Skeletal muscle satellite cell (primary cell): ENCODE data around the gene TMEM233.
A peak's percentile ranks its signal among the peaks of the same experiment; 100 is the strongest.

Experiments used
- H3K27me3 ChIP-seq: 2 replicates; pipeline ENCODE4 v1.7.0; 2013; ENCODE audit warnings: low read length; ENCODE audit not compliant: control insufficient read depth, insufficient read depth
- H3K36me3 ChIP-seq: 2 replicates; pipeline ENCODE4 v1.7.0; 2013; ENCODE audit warnings: mild to moderate bottlenecking, control low read depth, low read length; ENCODE audit not compliant: insufficient read depth
- H3K4me1 ChIP-seq: 2 replicates; pipeline ENCODE4 v1.7.0; 2013; ENCODE audit warnings: low read length; ENCODE audit not compliant: control insufficient read depth, insufficient read depth
- H3K4me2 ChIP-seq: 2 replicates; pipeline ENCODE4 v1.7.0; 2013; ENCODE audit warnings: mild to moderate bottlenecking, low read length
- H3K4me3 ChIP-seq: 2 replicates; pipeline ENCODE4 v1.7.0; 2013; ENCODE audit warnings: low read length
- H3K9ac ChIP-seq: 2 replicates; pipeline ENCODE4 v1.7.0; 2013; ENCODE audit warnings: mild to moderate bottlenecking, low read depth, low read length, moderate library complexity
- H3K9me3 ChIP-seq: replicated peaks from 2 replicates; pipeline ENCODE4 v1.7.0; 2013; ENCODE audit warnings: mild to moderate bottlenecking, control low read depth, low read length

Gene TMEM233

DNA sequence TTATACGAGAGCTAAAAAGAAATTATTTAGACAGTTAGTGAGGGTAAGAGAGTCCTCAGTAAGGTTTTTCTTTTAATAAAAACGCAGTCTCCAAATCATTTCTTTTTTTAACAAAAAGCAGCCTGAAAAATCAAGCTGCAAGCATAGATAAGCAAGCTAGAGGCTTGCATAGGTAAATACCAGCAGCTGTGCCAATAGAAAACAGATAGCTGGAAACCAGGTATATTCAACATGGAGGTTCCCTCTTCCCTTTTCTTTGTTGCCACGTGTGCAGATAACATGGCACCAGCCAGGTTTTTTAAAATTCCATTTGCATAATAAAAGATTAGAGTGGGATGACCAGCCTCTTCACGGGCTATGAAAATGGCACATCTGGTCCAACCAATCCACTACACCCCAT lies 68.3 kb downstream of the TMEM233 start:
- Histone ChIP-seq H3K9ac (no peak overlapping the region), H3K4me3 (no peak overlapping the region), H3K4me2 (no peak overlapping the region), H3K36me3 (no peaks in the 10 kb centered on the region), H3K4me1 (peaks cover 2% of the 10 kb centered on the region), H3K27me3 (no peaks in the 10 kb centered on the region), H3K9me3 (no peaks in the 10 kb centered on the region)

DNA sequence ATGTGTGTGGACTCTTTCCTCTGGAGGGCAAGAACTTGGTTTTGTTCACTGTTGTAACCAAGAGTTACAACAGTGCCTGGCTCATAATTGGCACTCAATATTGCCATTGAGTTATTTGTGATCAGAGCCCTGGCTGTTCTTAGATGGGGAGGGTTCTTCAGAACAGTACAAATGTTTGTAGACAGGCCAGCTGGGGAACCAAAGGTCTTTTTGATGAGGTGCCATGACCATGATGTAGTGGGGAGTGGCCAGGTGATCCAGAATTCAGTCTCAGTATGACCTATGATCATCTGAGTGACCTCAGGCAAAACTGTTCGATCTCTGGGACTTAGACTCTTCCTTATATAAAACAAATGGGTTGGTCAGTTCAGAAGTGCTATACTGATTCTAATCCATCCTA lies 71.1 kb downstream of the TMEM233 start:
- Histone ChIP-seq H3K4me3 (no peak overlapping the region), H3K4me1 (peaks cover 13% of the 10 kb centered on the region), H3K27me3 (no peaks in the 10 kb centered on the region), H3K4me2 (no peak overlapping the region), H3K9me3 (no peaks in the 10 kb centered on the region), H3K9ac (no peak overlapping the region), H3K36me3 (no peaks in the 10 kb centered on the region)

DNA sequence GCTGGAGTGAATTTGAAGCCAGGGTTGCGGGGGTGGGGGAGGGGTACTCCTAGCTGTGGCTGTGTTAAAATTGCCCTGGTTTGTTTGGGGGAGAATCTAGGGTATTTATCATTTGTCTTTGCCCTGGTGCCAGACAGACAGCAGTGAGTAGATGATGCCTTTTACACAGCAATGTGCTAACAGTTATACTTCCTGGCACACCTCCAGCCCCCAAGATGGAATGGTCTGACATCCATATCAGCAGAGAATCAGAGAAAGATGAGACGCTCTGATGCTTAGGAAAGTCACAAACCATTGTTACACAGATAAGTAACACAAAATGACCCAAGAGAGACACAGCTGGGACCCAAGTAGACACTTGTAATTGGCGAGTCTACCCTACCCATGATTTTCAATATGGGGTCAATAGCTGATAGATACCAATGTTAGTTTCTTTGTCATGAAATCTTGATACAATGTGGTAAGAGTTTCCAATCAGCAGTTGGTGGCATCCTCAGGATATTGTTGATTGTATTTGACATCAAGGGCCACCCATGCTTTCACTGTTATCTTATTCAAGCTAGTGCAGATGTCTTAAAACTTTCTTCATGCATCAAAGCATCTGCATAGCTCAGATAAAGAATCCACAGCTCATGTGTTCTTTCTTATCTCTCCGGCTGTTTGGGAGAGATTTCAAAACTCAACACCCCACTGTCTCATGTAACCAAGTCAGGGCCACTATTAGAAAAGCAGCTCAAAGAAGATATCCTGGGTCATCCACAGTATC lies 71.8 kb downstream of the TMEM233 start:
- Histone ChIP-seq H3K9me3 (no peaks in the 10 kb centered on the region), H3K9ac (no peak overlapping the region)

DNA sequence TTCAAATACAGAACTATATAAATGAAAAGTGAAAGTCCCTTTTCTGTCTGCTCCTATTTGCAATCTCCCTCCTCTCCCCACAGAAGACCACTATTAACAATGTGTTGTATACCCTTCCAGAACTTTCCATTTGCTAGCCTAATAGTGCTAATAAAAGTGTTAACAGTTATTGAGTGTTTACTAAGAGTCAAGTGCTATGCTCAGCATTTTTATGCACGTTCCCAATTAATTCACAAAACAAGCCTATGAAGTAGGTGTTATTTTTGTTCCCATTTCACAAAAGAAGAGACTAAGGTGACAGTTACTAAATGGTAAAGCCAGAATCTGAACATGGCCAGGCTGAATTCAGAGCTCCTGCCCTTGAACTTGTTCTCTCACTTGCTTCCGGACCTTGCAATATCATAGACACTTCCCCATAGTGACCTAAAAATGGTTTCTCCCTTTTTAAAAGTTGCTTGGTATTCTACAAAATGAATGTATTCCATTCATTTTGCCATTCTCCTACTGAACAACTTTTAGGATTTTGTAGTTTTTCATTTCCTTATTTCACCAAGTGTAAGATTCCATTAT lies 72.7 kb downstream of the TMEM233 start:
- no peaks in the 10 kb centered on the region for H3K27me3 ChIP-seq
- H3K4me2 ChIP-seq: no peak overlapping the region
- no peak overlapping the region for H3K9ac ChIP-seq
- peaks cover 20% of the 10 kb centered on the region for H3K4me1 ChIP-seq
- no peak overlapping the region for H3K4me3 ChIP-seq
- H3K36me3 ChIP-seq: peaks cover 8% of the 10 kb centered on the region
- no peaks in the 10 kb centered on the region for H3K9me3 ChIP-seq

More for the DNA sequence above, 71.8 kb downstream of the TMEM233 start:
- peaks cover 3% of the 10 kb centered on the region for H3K36me3 ChIP-seq
- H3K4me3 ChIP-seq: no peak overlapping the region
- H3K27me3 ChIP-seq: no peaks in the 10 kb centered on the region
- H3K4me2 ChIP-seq: no peak overlapping the region
- H3K4me1 ChIP-seq: peaks cover 20% of the 10 kb centered on the region

DNA sequence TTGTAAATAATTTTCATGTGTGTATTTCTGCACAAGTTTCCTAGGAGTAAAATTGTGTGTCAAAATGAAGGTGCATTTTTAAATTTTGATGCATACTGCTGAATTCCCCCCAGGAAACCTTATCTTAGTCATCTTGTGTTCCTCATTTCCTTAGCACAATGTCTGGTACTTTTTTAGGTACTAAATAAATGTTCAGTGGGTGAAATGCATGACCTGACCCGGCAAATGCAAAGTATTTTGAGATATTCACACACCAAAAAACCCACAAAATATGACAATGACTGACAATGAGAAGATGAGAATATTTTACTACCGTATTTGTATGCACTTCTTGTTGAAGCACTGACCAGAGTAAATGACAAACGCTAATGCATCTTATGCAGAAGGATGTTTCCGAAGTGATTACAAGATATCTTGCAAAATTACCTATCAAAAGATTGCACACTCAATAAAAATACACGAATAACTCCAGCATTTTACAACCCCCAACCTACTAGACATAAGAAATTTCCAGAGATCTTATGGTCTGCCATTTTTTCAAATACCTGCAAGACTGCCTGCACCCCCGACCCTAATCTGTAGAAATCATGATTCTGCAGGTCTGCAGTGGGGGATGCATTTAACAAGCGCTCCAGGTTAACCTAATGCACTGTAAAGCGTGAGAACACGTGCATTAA lies 73.5 kb downstream of the TMEM233 start:
- peak overlapping the region; percentile 29 for H3K9ac ChIP-seq
- peak overlapping the region; percentile 81 for H3K4me2 ChIP-seq
- peak overlapping the region; percentile 64 for H3K4me3 ChIP-seq
- no peaks in the 10 kb centered on the region for H3K27me3 ChIP-seq
- peaks cover 20% of the 10 kb centered on the region for H3K4me1 ChIP-seq
- H3K36me3 ChIP-seq: peaks cover 12% of the 10 kb centered on the region
- H3K9me3 ChIP-seq: no peaks in the 10 kb centered on the region

DNA sequence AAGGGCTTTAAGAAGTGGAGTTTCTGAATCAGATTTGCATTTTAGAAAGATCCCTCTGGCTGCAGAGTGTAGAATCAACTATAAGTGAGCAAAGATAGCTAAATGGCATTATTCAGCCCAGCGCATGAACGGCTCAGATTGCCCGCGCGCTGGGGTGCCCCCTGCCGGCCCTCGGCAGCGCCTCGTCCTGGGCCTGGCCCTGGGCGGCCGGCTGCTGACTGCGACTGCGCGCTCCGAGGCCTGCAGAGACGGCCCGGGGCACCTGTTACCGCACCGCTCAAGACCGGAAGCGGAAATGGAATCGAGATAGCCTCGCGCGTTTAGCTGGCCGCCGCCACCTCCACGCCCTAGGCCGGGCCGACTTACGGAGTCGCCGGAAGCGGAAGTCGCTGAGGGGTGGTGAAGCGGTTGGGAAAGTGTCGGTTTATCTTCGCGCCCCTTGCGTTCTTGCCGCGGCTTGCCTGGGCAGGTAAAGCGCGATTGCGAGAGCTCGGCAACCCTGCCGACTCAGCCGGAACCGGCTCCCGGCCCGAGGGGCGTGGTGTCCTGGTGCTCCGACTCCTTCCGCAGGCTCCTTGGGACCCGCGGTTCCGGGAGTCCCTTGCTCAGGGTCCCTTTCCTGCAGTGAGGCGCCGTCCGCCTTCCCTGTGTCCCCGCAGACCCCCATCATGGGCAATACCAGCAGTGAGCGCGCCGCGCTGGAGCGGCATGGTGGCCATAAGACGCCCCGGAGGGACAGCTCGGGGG lies 74.2 kb downstream of the TMEM233 start, which contains the start of gene PRKAB1:
Gene PRKAB1, plus strand, starts transcription at position 557 of the 747 bp plus-strand sequence. Its CDS starts 112 bp downstream, at position 669.
- peaks cover 19% of the 10 kb centered on the region for H3K36me3 ChIP-seq
- H3K4me1 ChIP-seq: peaks cover 20% of the 10 kb centered on the region
- peak within 1 kb of the TSS; percentile 92 for H3K4me3 ChIP-seq
- peak within 1 kb of the TSS; percentile 94 for H3K9ac ChIP-seq
- no peaks in the 10 kb centered on the region for H3K9me3 ChIP-seq
- peak within 1 kb of the TSS; percentile 81 for H3K4me2 ChIP-seq
- no peaks in the 10 kb centered on the region for H3K27me3 ChIP-seq

DNA sequence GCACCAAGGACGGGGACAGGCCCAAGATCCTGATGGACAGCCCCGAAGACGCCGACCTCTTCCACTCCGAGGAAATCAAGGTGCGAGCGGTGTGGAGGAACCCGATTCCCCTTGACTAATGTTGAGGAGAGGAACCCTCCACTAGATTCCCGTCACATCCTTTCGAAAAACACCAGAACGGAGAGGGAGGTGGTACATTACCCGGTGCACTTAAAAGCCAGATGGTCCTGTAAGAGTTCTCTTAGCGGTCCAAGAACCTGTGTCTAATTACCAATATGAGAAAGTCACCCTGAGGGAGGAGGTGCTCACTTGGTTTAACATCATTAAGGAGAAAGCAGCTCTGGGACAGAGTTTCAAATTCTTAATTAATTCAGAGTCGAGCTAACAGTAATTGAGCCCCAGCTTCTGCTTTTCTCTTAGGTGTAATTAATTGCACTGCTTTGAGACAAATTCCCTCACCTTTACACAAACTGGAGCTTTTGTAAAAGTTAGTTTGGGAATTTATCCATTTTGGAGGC lies 74.8 kb downstream of the TMEM233 start:
- Histone ChIP-seq H3K9ac (peak overlapping the region; percentile 94), H3K4me2 (peak overlapping the region; percentile 81), H3K9me3 (no peaks in the 10 kb centered on the region), H3K36me3 (peaks cover 23% of the 10 kb centered on the region), H3K4me3 (peak overlapping the region; percentile 92), H3K4me1 (peaks cover 20% of the 10 kb centered on the region), H3K27me3 (no peaks in the 10 kb centered on the region)

DNA sequence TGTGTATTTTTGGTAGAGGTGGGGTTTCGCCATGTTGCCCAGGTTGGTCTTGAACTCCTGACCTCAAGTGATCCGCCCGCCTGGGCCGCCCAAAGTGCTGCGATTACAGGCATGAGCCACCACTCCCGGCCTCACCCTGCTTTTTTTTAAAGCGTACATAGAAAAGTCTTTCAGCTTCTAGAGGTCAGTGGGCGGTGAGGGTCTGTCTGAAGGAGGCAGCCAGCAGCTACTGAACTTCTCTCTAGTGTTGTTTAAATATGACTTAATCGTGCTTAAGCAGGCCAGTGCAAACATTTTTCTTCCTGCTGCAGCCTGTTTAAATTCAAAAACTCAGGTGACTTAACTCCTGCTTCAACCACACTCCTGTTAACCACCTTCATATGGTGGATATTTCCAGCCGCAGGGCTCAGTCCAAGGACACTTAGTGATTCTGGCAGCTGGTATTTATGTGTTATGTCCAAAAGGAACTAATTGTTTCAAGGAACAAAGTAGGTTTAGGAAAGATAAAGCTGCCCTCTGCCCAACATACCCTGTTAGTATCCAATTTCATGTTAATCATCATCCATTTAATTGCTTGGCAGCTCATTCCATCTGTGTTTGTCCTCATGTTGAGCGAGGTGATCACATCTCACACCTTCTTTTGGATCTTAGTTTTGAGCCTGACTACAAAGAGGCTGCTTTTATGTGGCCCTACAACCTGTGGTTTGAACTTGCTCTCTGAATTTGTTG lies 76.3 kb downstream of the TMEM233 start:
- no peak overlapping the region for H3K9ac ChIP-seq

DNA sequence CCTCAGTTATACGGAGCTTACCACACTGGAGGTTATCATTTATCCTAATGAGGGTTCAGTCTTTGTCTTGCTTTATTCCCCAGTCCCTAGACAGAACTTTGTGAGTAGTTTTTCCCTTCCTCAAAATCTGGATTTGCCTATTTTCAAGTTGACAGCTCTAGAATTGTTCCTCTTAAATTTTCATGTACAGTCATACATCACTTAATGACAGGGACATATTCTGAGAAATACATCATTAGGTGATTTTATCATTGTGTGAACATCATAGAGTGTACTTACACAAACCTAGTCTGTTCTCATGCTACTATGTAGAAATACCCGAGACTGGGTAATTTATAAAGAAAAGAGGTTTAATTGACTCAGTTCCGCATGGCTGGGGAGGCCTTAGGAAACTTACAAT lies 77.5 kb downstream of the TMEM233 start:
- no peak overlapping the region for H3K9ac ChIP-seq
- no peak overlapping the region for H3K4me2 ChIP-seq
- no peaks in the 10 kb centered on the region for H3K9me3 ChIP-seq
- no peaks in the 10 kb centered on the region for H3K27me3 ChIP-seq
- H3K4me1 ChIP-seq: peaks cover 20% of the 10 kb centered on the region
- H3K36me3 ChIP-seq: peaks cover 48% of the 10 kb centered on the region
- no peak overlapping the region for H3K4me3 ChIP-seq

More for the DNA sequence above, 76.3 kb downstream of the TMEM233 start:
- Histone ChIP-seq H3K4me1 (peaks cover 20% of the 10 kb centered on the region), H3K27me3 (no peaks in the 10 kb centered on the region), H3K4me3 (no peak overlapping the region), H3K36me3 (peaks cover 38% of the 10 kb centered on the region), H3K9me3 (no peaks in the 10 kb centered on the region), H3K4me2 (peak overlapping the region; percentile 54)

DNA sequence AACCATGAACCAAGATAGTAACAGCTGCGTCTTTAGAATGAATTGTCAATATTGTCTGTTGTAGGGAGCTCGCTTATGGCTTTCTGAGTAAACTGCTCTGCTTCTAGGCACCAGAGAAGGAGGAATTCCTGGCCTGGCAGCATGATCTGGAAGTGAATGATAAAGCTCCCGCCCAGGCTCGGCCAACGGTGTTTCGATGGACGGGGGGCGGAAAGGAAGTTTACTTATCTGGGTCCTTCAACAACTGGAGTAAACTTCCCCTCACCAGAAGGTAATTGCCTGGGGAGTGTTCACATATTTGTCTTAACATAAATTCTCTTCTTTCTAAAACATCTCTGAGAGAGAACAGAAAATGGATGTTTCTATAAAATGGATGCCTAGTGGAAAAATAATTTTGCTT lies 78.6 kb downstream of the TMEM233 start:
- Histone ChIP-seq H3K27me3 (no peaks in the 10 kb centered on the region), H3K4me2 (no peak overlapping the region), H3K36me3 (peaks cover 59% of the 10 kb centered on the region), H3K9me3 (no peaks in the 10 kb centered on the region), H3K9ac (no peak overlapping the region), H3K4me3 (no peak overlapping the region), H3K4me1 (peaks cover 15% of the 10 kb centered on the region)
